Measurements from ENCODE around the gene CACNA2D2. TPM values are rescaled to one million over a fixed set of nuclear protein-coding genes. Genes with fewer than 3 reads are reported as not detected.

The CACNA2D2 gene
- total and polyA plus RNA-seq, 5 donors from 2014 or later = 0.24 to 1.2 (median 0.29) TPM

- ATAC-seq (ENCODE audit: low read depth in 2 of 2) (peak; percentile 71 to 76), DNase-seq (peak; percentile 70 to 91 (median 85))
- Mint-ChIP-seq H3K4me3 (peak overlapping the region; percentile 86 to 94 (median 90)), H3K27me3 (no peaks in the 10 kb centered on the region), H3K9me3 (no peaks in the 10 kb centered on the region), H3K4me1 (peaks cover 6 to 52% (median 15%) of the 10 kb centered on the region in 4 donors), H3K36me3 (peaks cover under 1% of the 10 kb centered on the region), H3K27ac (peak overlapping the region; percentile 88 to 95 (median 89))
- no peaks in the 10 kb centered on the region for H3K9me3 ChIP-seq (ENCODE audit: control insufficient read depth in 2 of 2, low read length in 2 of 2)
- peak overlapping the region; percentile 19 for H3K4me3 ChIP-seq (ENCODE audit: low read depth, low read length)
- H3K27ac ChIP-seq (ENCODE audit: insufficient read depth, low read length, poor library complexity, severe bottlenecking) = peak overlapping the region; percentile 76
- H3K36me3 ChIP-seq (ENCODE audit: control insufficient read depth, insufficient read depth, low read length) = peaks cover 10% of the 10 kb centered on the region
- no peaks in the 10 kb centered on the region for H3K27me3 ChIP-seq (ENCODE audit: control insufficient read depth, insufficient read depth, low read length)
- peaks cover 37% of the 10 kb centered on the region for H3K4me1 ChIP-seq (ENCODE audit: control insufficient read depth, insufficient read depth, low read length, poor library complexity, severe bottlenecking)
Measured at GRCh38 chr3:50321336-50322114, 181.9 kb downstream of the CACNA2D2 start.

GRCh38 chr3:50320853-50321335 lies 182.5 kb downstream of the CACNA2D2 start:
- Histone ChIP-seq H3K36me3 (ENCODE audit: control insufficient read depth, insufficient read depth, low read length) (peaks cover 6% of the 10 kb centered on the region), H3K4me1 (ENCODE audit: control insufficient read depth, insufficient read depth, low read length, poor library complexity, severe bottlenecking) (peaks cover 43% of the 10 kb centered on the region), H3K27ac (ENCODE audit: insufficient read depth, low read length, poor library complexity, severe bottlenecking) (peak overlapping the region; percentile 76), H3K27me3 (ENCODE audit: control insufficient read depth, insufficient read depth, low read length) (no peaks in the 10 kb centered on the region), H3K4me3 (ENCODE audit: low read depth, low read length) (peak overlapping the region; percentile 84), H3K9me3 (ENCODE audit: control insufficient read depth in 2 of 2, low read length in 2 of 2) (no peaks in the 10 kb centered on the region)
- Mint-ChIP-seq H3K27me3 (no peaks in the 10 kb centered on the region), H3K4me3 (peak overlapping the region; percentile 93 to 95 (median 94)), H3K27ac (peak overlapping the region; percentile 84 to 87 (median 87)), H3K9me3 (no peaks in the 10 kb centered on the region), H3K36me3 (peaks cover 3% of the 10 kb centered on the region), H3K4me1 (peaks cover 10 to 58% (median 19%) of the 10 kb centered on the region in 4 donors)
- DNase-seq (peak in 1 of 3 donors; percentile 72), ATAC-seq (ENCODE audit: low read depth in 2 of 2) (peak; percentile 38 to 47)

- no peaks in the 10 kb centered on the region for H3K27me3 ChIP-seq (ENCODE audit: control insufficient read depth, insufficient read depth, low read length)
- H3K36me3 ChIP-seq (ENCODE audit: control insufficient read depth, insufficient read depth, low read length) = no peaks in the 10 kb centered on the region
- ATAC-seq (ENCODE audit: low read depth in 2 of 2) (no peak), DNase-seq (no peak)
- H3K36me3 Mint-ChIP-seq = peaks cover 3% of the 10 kb centered on the region
- peak overlapping the region; percentile 93 to 95 (median 94) for H3K4me3 Mint-ChIP-seq
- H3K27ac Mint-ChIP-seq = peak overlapping the region; percentile 84 to 87 (median 87)
- no peaks in the 10 kb centered on the region for H3K27me3 Mint-ChIP-seq
- peak overlapping the region; percentile 84 for H3K4me3 ChIP-seq (ENCODE audit: low read depth, low read length)
- H3K4me1 Mint-ChIP-seq = peaks cover 10 to 56% (median 22%) of the 10 kb centered on the region in 4 donors
- H3K9me3 ChIP-seq (ENCODE audit: control insufficient read depth in 2 of 2, low read length in 2 of 2) = no peaks in the 10 kb centered on the region
- peaks cover 44% of the 10 kb centered on the region for H3K4me1 ChIP-seq (ENCODE audit: control insufficient read depth, insufficient read depth, low read length, poor library complexity, severe bottlenecking)
- H3K27ac ChIP-seq (ENCODE audit: insufficient read depth, low read length, poor library complexity, severe bottlenecking) = no peak overlapping the region
- no peaks in the 10 kb centered on the region for H3K9me3 Mint-ChIP-seq
Measured at GRCh38 chr3:50319894-50320625, 183.4 kb downstream of the CACNA2D2 start.

GRCh38 chr3:50319181-50319893 lies 184.1 kb downstream of the CACNA2D2 start:
- no peaks in the 10 kb centered on the region for H3K36me3 ChIP-seq (ENCODE audit: control insufficient read depth, insufficient read depth, low read length)
- H3K4me1 Mint-ChIP-seq = peaks cover 5 to 51% (median 20%) of the 10 kb centered on the region in 4 donors
- ATAC-seq (ENCODE audit: low read depth in 2 of 2) = no peak
- H3K27ac Mint-ChIP-seq = peak overlapping the region in 1 of 3 donors; percentile 29
- no peak overlapping the region for H3K27ac ChIP-seq (ENCODE audit: insufficient read depth, low read length, poor library complexity, severe bottlenecking)
- H3K4me1 ChIP-seq (ENCODE audit: control insufficient read depth, insufficient read depth, low read length, poor library complexity, severe bottlenecking) = peaks cover 44% of the 10 kb centered on the region
- H3K9me3 ChIP-seq (ENCODE audit: control insufficient read depth in 2 of 2, low read length in 2 of 2) = no peaks in the 10 kb centered on the region
- H3K27me3 Mint-ChIP-seq = no peaks in the 10 kb centered on the region
- no peaks in the 10 kb centered on the region for H3K9me3 Mint-ChIP-seq
- no peak overlapping the region for H3K4me3 ChIP-seq (ENCODE audit: low read depth, low read length)
- no peaks in the 10 kb centered on the region for H3K27me3 ChIP-seq (ENCODE audit: control insufficient read depth, insufficient read depth, low read length)
- DNase-seq = no peak
- peak overlapping the region; percentile 15 to 94 (median 80) for H3K4me3 Mint-ChIP-seq
- peaks cover 3% of the 10 kb centered on the region for H3K36me3 Mint-ChIP-seq

GRCh38 chr3:50318615-50319014 lies 184.8 kb downstream of the CACNA2D2 start:
- Mint-ChIP-seq H3K4me3 (peak overlapping the region in 3 of 4 donors; percentile 2 to 94 (median 48)), H3K9me3 (no peaks in the 10 kb centered on the region), H3K27me3 (peaks cover 5% of the 10 kb centered on the region), H3K27ac (peak overlapping the region in 2 of 3 donors; percentile 25 to 29), H3K4me1 (peaks cover 5 to 51% (median 21%) of the 10 kb centered on the region in 4 donors), H3K36me3 (peaks cover 3% of the 10 kb centered on the region)
- ATAC-seq (ENCODE audit: low read depth in 2 of 2) (no peak), DNase-seq (no peak)
- Histone ChIP-seq H3K36me3 (ENCODE audit: control insufficient read depth, insufficient read depth, low read length) (no peaks in the 10 kb centered on the region), H3K4me3 (ENCODE audit: low read depth, low read length) (no peak overlapping the region), H3K27me3 (ENCODE audit: control insufficient read depth, insufficient read depth, low read length) (no peaks in the 10 kb centered on the region), H3K27ac (ENCODE audit: insufficient read depth, low read length, poor library complexity, severe bottlenecking) (no peak overlapping the region), H3K4me1 (ENCODE audit: control insufficient read depth, insufficient read depth, low read length, poor library complexity, severe bottlenecking) (peaks cover 44% of the 10 kb centered on the region), H3K9me3 (ENCODE audit: control insufficient read depth in 2 of 2, low read length in 2 of 2) (no peaks in the 10 kb centered on the region)

- Mint-ChIP-seq H3K27ac (peak overlapping the region in 1 of 3 donors; percentile 25), H3K4me3 (peak overlapping the region in 3 of 4 donors; percentile 13 to 94 (median 38))
- H3K4me1 ChIP-seq (ENCODE audit: control insufficient read depth, insufficient read depth, low read length, poor library complexity, severe bottlenecking) = peaks cover 44% of the 10 kb centered on the region
Measured at GRCh38 chr3:50318163-50318562, 185.3 kb downstream of the CACNA2D2 start.

GRCh38 chr3:50317300-50317699 lies 186.1 kb downstream of the CACNA2D2 start:
- ATAC-seq (ENCODE audit: low read depth in 2 of 2) (no peak), DNase-seq (no peak)
- Histone ChIP-seq H3K9me3 (ENCODE audit: control insufficient read depth in 2 of 2, low read length in 2 of 2) (no peaks in the 10 kb centered on the region), H3K4me3 (ENCODE audit: low read depth, low read length) (no peak overlapping the region), H3K36me3 (ENCODE audit: control insufficient read depth, insufficient read depth, low read length) (no peaks in the 10 kb centered on the region), H3K27ac (ENCODE audit: insufficient read depth, low read length, poor library complexity, severe bottlenecking) (peak overlapping the region; percentile 62), H3K4me1 (ENCODE audit: control insufficient read depth, insufficient read depth, low read length, poor library complexity, severe bottlenecking) (peaks cover 41% of the 10 kb centered on the region), H3K27me3 (ENCODE audit: control insufficient read depth, insufficient read depth, low read length) (no peaks in the 10 kb centered on the region)
- Mint-ChIP-seq H3K9me3 (no peaks in the 10 kb centered on the region), H3K27ac (peak overlapping the region in 1 of 3 donors; percentile 86), H3K27me3 (peaks cover 5% of the 10 kb centered on the region), H3K4me3 (peak overlapping the region in 2 of 4 donors; percentile 60 to 73), H3K4me1 (peaks cover 5 to 47% (median 21%) of the 10 kb centered on the region in 4 donors), H3K36me3 (peaks cover 3% of the 10 kb centered on the region)

More at GRCh38 chr3:50318163-50318562, 185.3 kb downstream of the CACNA2D2 start:
- Histone ChIP-seq H3K27me3 (ENCODE audit: control insufficient read depth, insufficient read depth, low read length) (no peaks in the 10 kb centered on the region), H3K4me3 (ENCODE audit: low read depth, low read length) (no peak overlapping the region), H3K9me3 (ENCODE audit: control insufficient read depth in 2 of 2, low read length in 2 of 2) (no peaks in the 10 kb centered on the region), H3K27ac (ENCODE audit: insufficient read depth, low read length, poor library complexity, severe bottlenecking) (no peak overlapping the region), H3K36me3 (ENCODE audit: control insufficient read depth, insufficient read depth, low read length) (no peaks in the 10 kb centered on the region)
- ATAC-seq (ENCODE audit: low read depth in 2 of 2) (no peak), DNase-seq (no peak)
- Mint-ChIP-seq H3K4me1 (peaks cover 5 to 50% (median 21%) of the 10 kb centered on the region in 4 donors), H3K9me3 (no peaks in the 10 kb centered on the region), H3K27me3 (peaks cover 5% of the 10 kb centered on the region), H3K36me3 (peaks cover 3% of the 10 kb centered on the region)
